ENCODE data around the gene BPIFA1. TPM values are rescaled to one million over a fixed set of nuclear protein-coding genes. Genes with fewer than 3 reads are reported as not detected.

BPIFA1 gene
- total RNA-seq, 2 experiments from 2014 or later: not detected

GRCh38 chr20:33246077-33246476 lies 10.3 kb downstream of the BPIFA1 start:
- Mint-ChIP-seq H3K27me3 (ENCODE audit: low read depth) (no peaks in the 10 kb centered on the region), H3K4me1 (ENCODE audit: low read depth) (no peaks in the 10 kb centered on the region), H3K9me3 (no peaks in the 10 kb centered on the region), H3K4me3 (no peak overlapping the region), H3K36me3 (ENCODE audit: low read depth) (no peaks in the 10 kb centered on the region), H3K27ac (no peak overlapping the region)
- CTCF ChIA-PET: no interaction called here
- intact Hi-C loops (cut with micrococcal nuclease): no loop called here
- no peak for DNase-seq

GRCh38 chr20:33249456-33249855 lies 13.7 kb downstream of the BPIFA1 start:
- intact Hi-C loops (cut with micrococcal nuclease): no loop called here
- H3K36me3 Mint-ChIP-seq (ENCODE audit: low read depth): no peaks in the 10 kb centered on the region
- CTCF ChIA-PET: no interaction called here
- H3K4me1 Mint-ChIP-seq (ENCODE audit: low read depth): no peaks in the 10 kb centered on the region
- H3K9me3 Mint-ChIP-seq: no peaks in the 10 kb centered on the region
- H3K27ac Mint-ChIP-seq: no peak overlapping the region
- H3K27me3 Mint-ChIP-seq (ENCODE audit: low read depth): no peaks in the 10 kb centered on the region
- DNase-seq: no peak
- no peak overlapping the region for H3K4me3 Mint-ChIP-seq

- CTCF ChIA-PET: no interaction called here
- Mint-ChIP-seq H3K27ac (no peak overlapping the region), H3K4me3 (no peak overlapping the region), H3K27me3 (ENCODE audit: low read depth) (no peaks in the 10 kb centered on the region), H3K4me1 (ENCODE audit: low read depth) (no peaks in the 10 kb centered on the region), H3K9me3 (no peaks in the 10 kb centered on the region), H3K36me3 (ENCODE audit: low read depth) (no peaks in the 10 kb centered on the region)
- DNase-seq: no peak
- intact Hi-C loops (cut with micrococcal nuclease): no loop called here
These were observed 14.9 kb downstream of the BPIFA1 start for GRCh38 chr20:33250666-33251065.

GRCh38 chr20:33251496-33251895 lies 15.7 kb downstream of the BPIFA1 start:
- H3K9me3 Mint-ChIP-seq: no peaks in the 10 kb centered on the region
- no peak for DNase-seq
- H3K27ac Mint-ChIP-seq: no peak overlapping the region
- CTCF ChIA-PET: no interaction called here
- no peak overlapping the region for H3K4me3 Mint-ChIP-seq
- no peaks in the 10 kb centered on the region for H3K36me3 Mint-ChIP-seq (ENCODE audit: low read depth)
- peaks cover 3% of the 10 kb centered on the region for H3K27me3 Mint-ChIP-seq (ENCODE audit: low read depth)
- intact Hi-C loops (cut with micrococcal nuclease): no loop called here
- H3K4me1 Mint-ChIP-seq (ENCODE audit: low read depth): no peaks in the 10 kb centered on the region

- no peaks in the 10 kb centered on the region for H3K9me3 Mint-ChIP-seq
- CTCF ChIA-PET: no interaction called here
- H3K27ac Mint-ChIP-seq: no peak overlapping the region
- no peak for DNase-seq
- H3K36me3 Mint-ChIP-seq (ENCODE audit: low read depth): no peaks in the 10 kb centered on the region
- H3K4me1 Mint-ChIP-seq (ENCODE audit: low read depth): no peaks in the 10 kb centered on the region
- no peak overlapping the region for H3K4me3 Mint-ChIP-seq
- peaks cover 3% of the 10 kb centered on the region for H3K27me3 Mint-ChIP-seq (ENCODE audit: low read depth)
- intact Hi-C loops (cut with micrococcal nuclease): no loop called here
These were observed 16.7 kb downstream of the BPIFA1 start for GRCh38 chr20:33252460-33252859.

- intact Hi-C loops (cut with micrococcal nuclease): no loop called here
- Mint-ChIP-seq H3K4me3 (no peak overlapping the region), H3K9me3 (no peaks in the 10 kb centered on the region), H3K27me3 (ENCODE audit: low read depth) (peaks cover 3% of the 10 kb centered on the region), H3K4me1 (ENCODE audit: low read depth) (no peaks in the 10 kb centered on the region), H3K36me3 (ENCODE audit: low read depth) (no peaks in the 10 kb centered on the region), H3K27ac (no peak overlapping the region)
- DNase-seq: no peak
- CTCF ChIA-PET: no interaction called here
These were observed 19.2 kb downstream of the BPIFA1 start for GRCh38 chr20:33255005-33255404.

- Mint-ChIP-seq H3K27me3 (ENCODE audit: low read depth) (peaks cover 8% of the 10 kb centered on the region), H3K9me3 (no peaks in the 10 kb centered on the region), H3K4me3 (no peak overlapping the region), H3K27ac (no peak overlapping the region), H3K4me1 (ENCODE audit: low read depth) (no peaks in the 10 kb centered on the region), H3K36me3 (ENCODE audit: low read depth) (no peaks in the 10 kb centered on the region)
- intact Hi-C loops (cut with micrococcal nuclease): no loop called here
- no peak for DNase-seq
- CTCF ChIA-PET: no interaction called here
These were observed 21.4 kb downstream of the BPIFA1 start for GRCh38 chr20:33257237-33257636.

- Mint-ChIP-seq H3K27ac (no peak overlapping the region), H3K9me3 (no peaks in the 10 kb centered on the region), H3K4me1 (ENCODE audit: low read depth) (no peaks in the 10 kb centered on the region), H3K36me3 (ENCODE audit: low read depth) (no peaks in the 10 kb centered on the region), H3K4me3 (no peak overlapping the region), H3K27me3 (ENCODE audit: low read depth) (peaks cover 8% of the 10 kb centered on the region)
- intact Hi-C loops (cut with micrococcal nuclease): no loop called here
- DNase-seq: no peak
- CTCF ChIA-PET: interaction anchor here (1.1 kb wide), 1 partner anchor 16 kb away, joined by 3 read pairs; no protein-coding TSS in a partner anchor
These were observed 23.6 kb downstream of the BPIFA1 start for GRCh38 chr20:33259371-33259770.

- no peak for DNase-seq
- Mint-ChIP-seq H3K36me3 (ENCODE audit: low read depth) (no peaks in the 10 kb centered on the region), H3K27ac (no peak overlapping the region), H3K4me3 (no peak overlapping the region), H3K4me1 (ENCODE audit: low read depth) (no peaks in the 10 kb centered on the region), H3K9me3 (no peaks in the 10 kb centered on the region), H3K27me3 (ENCODE audit: low read depth) (peaks cover 10% of the 10 kb centered on the region)
- CTCF ChIA-PET: interaction anchor here (0.7 to 1.4 kb wide), 2 partner anchors 31 to 32 kb away, joined by 3 to 6 read pairs; no protein-coding TSS in a partner anchor
- intact Hi-C loops (cut with micrococcal nuclease): no loop called here
These were observed 25.7 kb downstream of the BPIFA1 start for GRCh38 chr20:33261465-33261864.

GRCh38 chr20:33262658-33263065 lies 26.9 kb downstream of the BPIFA1 start:
- Mint-ChIP-seq H3K27me3 (ENCODE audit: low read depth) (peaks cover 13% of the 10 kb centered on the region), H3K9me3 (no peaks in the 10 kb centered on the region), H3K36me3 (ENCODE audit: low read depth) (no peaks in the 10 kb centered on the region), H3K4me3 (no peak overlapping the region), H3K4me1 (ENCODE audit: low read depth) (no peaks in the 10 kb centered on the region), H3K27ac (no peak overlapping the region)
- CTCF ChIA-PET: interaction anchor here (0.8 to 1.3 kb wide), 5 partner anchors 25 to 100 kb away, joined by 3 to 7 read pairs (median 4); no protein-coding TSS in a partner anchor
- peak; percentile 28 for DNase-seq
- intact Hi-C loops (cut with micrococcal nuclease): no loop called here

- H3K4me3 Mint-ChIP-seq: no peak overlapping the region
- CTCF ChIA-PET: interaction anchor here (0.7 kb wide), 1 partner anchor 11 kb away, joined by 4 read pairs; no protein-coding TSS in a partner anchor
- H3K36me3 Mint-ChIP-seq (ENCODE audit: low read depth): no peaks in the 10 kb centered on the region
- no peak overlapping the region for H3K27ac Mint-ChIP-seq
- peaks cover 17% of the 10 kb centered on the region for H3K27me3 Mint-ChIP-seq (ENCODE audit: low read depth)
- H3K9me3 Mint-ChIP-seq: no peaks in the 10 kb centered on the region
- DNase-seq: no peak
- H3K4me1 Mint-ChIP-seq (ENCODE audit: low read depth): no peaks in the 10 kb centered on the region
- intact Hi-C loops (cut with micrococcal nuclease): no loop called here
These were observed 28.0 kb downstream of the BPIFA1 start for GRCh38 chr20:33263784-33264183.

GRCh38 chr20:33267701-33268100 lies 31.9 kb downstream of the BPIFA1 start:
- intact Hi-C loops (cut with micrococcal nuclease): no loop called here
- Mint-ChIP-seq H3K4me1 (ENCODE audit: low read depth) (no peaks in the 10 kb centered on the region), H3K9me3 (no peaks in the 10 kb centered on the region), H3K27ac (no peak overlapping the region), H3K4me3 (no peak overlapping the region), H3K36me3 (ENCODE audit: low read depth) (no peaks in the 10 kb centered on the region), H3K27me3 (ENCODE audit: low read depth) (peaks cover 12% of the 10 kb centered on the region)
- CTCF ChIA-PET: interaction anchor here (0.6 kb wide), 1 partner anchor 73 kb away, joined by 3 read pairs; no protein-coding TSS in a partner anchor
- DNase-seq: no peak

GRCh38 chr20:33272155-33272873 lies 36.5 kb downstream of the BPIFA1 start:
- no peak for DNase-seq

More at GRCh38 chr20:33272155-33272873, 36.5 kb downstream of the BPIFA1 start:
- intact Hi-C loops (cut with micrococcal nuclease): no loop called here
- Mint-ChIP-seq H3K4me3 (no peak overlapping the region), H3K27ac (no peak overlapping the region), H3K27me3 (ENCODE audit: low read depth) (peaks cover 5% of the 10 kb centered on the region), H3K9me3 (no peaks in the 10 kb centered on the region), H3K36me3 (ENCODE audit: low read depth) (no peaks in the 10 kb centered on the region), H3K4me1 (ENCODE audit: low read depth) (no peaks in the 10 kb centered on the region)
- CTCF ChIA-PET: no interaction called here

All from activated naive CD4-positive, alpha-beta T cell treated with anti-CD3 and anti-CD28 coated beads for 36 hours (primary cell).